HepG2 (cell line): ENCODE results near the gene CEP162. TPM values are rescaled to one million over a fixed set of nuclear protein-coding genes. Genes with fewer than 3 reads are reported as not detected.

ENCODE experiments used
- FOXP1 ChIP-seq, 2 experiments: fragments of 450-650 bp in 1 of 2; IDR thresholded peaks; 2 replicates each; pipeline ENCODE4 v1.6.1; 2017 to 2018; ENCODE audit warnings: antibody characterized with exemption in 1 of 2
- NPAS2 ChIP-seq: sonication (generic); formaldehyde crosslinking; IDR thresholded peaks from 2 replicates; pipeline ENCODE4 v1.8.0; 2022; ENCODE audit warnings: mild to moderate bottlenecking, missing genetic modification reagents, borderline replicate concordance
- PAXIP1 ChIP-seq: sonication (generic); formaldehyde crosslinking; conservative IDR thresholded peaks from 2 replicates; pipeline ENCODE4 v1.4.0; 2020; ENCODE audit warnings: mild to moderate bottlenecking, missing genetic modification reagents, moderate library complexity
- RFXANK ChIP-seq: IDR thresholded peaks from 2 replicates; pipeline ENCODE4 v1.6.1; 2016
- TCF7 ChIP-seq: sonication (generic); IDR thresholded peaks from 2 replicates; pipeline ENCODE4 v1.6.1; 2016; ENCODE audit warnings: antibody characterized with exemption, low read depth
- TSC22D2 ChIP-seq: sonication (generic); formaldehyde crosslinking; IDR thresholded peaks from 2 replicates; pipeline ENCODE4 v1.5.1; 2020; ENCODE audit warnings: missing genetic modification reagents, mild to moderate bottlenecking, borderline replicate concordance
- ZBTB7A ChIP-seq: sonication (generic); formaldehyde crosslinking; IDR thresholded peaks from 2 replicates; pipeline ENCODE4 v1.8.0; 2022; ENCODE audit warnings: mild to moderate bottlenecking, missing genetic modification reagents
- ZFY ChIP-seq: sonication (generic); formaldehyde crosslinking; IDR thresholded peaks from 2 replicates; pipeline ENCODE4 v1.4.0; 2020; ENCODE audit warnings: missing genetic modification reagents
- ZNF230 ChIP-seq: sonication (generic); formaldehyde crosslinking; IDR thresholded peaks from 2 replicates; pipeline ENCODE4 v1.4.0; 2020; ENCODE audit warnings: mild to moderate bottlenecking, missing genetic modification reagents
- ZNF292 ChIP-seq: sonication (generic); formaldehyde crosslinking; IDR thresholded peaks from 2 replicates; pipeline ENCODE4 v1.8.1; 2022; ENCODE audit warnings: mild to moderate bottlenecking, low read depth, missing genetic modification reagents, borderline replicate concordance
- ZNF414 ChIP-seq: sonication (generic); formaldehyde crosslinking; IDR thresholded peaks from 2 replicates; pipeline ENCODE4 v1.5.0; 2020; ENCODE audit warnings: missing genetic modification reagents
- ZNF558 ChIP-seq: sonication (generic); formaldehyde crosslinking; IDR thresholded peaks from 2 replicates; pipeline ENCODE4 v1.9.0; 2022; ENCODE audit warnings: mild to moderate bottlenecking, missing genetic modification reagents, borderline replicate concordance
- ZNF792 ChIP-seq: IDR thresholded peaks from 2 replicates; pipeline ENCODE4 v1.6.1; 2016
- polyA plus RNA-seq, 8 experiments: library from polyadenylated mRNA; depleted of rRNA in 3 of 8; stranded (reverse) in 7 of 8; unstranded in 1 of 8; fragments of >200 nt; fragmentation: Illumina TruSeq in 4 of 8; extraction: Trizol in 4 of 8; gene quantifications; 2 replicates each; pipeline versions ENCODE4 v1.2.1 to v1.2.3, GENCODE V29; 2011 to 2016; ENCODE audit warnings: low read depth in 4 of 8, missing spikeins in 1 of 8, mixed read lengths in 1 of 8; ENCODE audit not compliant: insufficient read depth in 1 of 8
- total RNA-seq, 5 experiments: library from RNA; depleted of rRNA; stranded (reverse); fragments of >200 nt; fragmentation: Illumina TruSeq; extraction: Trizol; gene quantifications; 2 replicates each; pipeline ENCODE4 v1.2.3, GENCODE V29; 2016; ENCODE audit warnings: low read depth in 1 of 5
- TF ChIP-seq, protein P1 (sequence below): sonication (generic); formaldehyde crosslinking; IDR thresholded peaks from 2 replicates; pipeline ENCODE4 v1.4.0; 2020; ENCODE audit warnings: missing genetic modification reagents, borderline replicate concordance
- TF ChIP-seq, protein P2 (sequence below): sonication (generic); formaldehyde crosslinking; IDR thresholded peaks from 2 replicates; pipeline ENCODE4 v1.4.0; 2020; ENCODE audit warnings: missing genetic modification reagents, low read depth, mild to moderate bottlenecking, borderline replicate concordance
- TF ChIP-seq, protein P3 (sequence below): sonication (generic); formaldehyde crosslinking; IDR thresholded peaks from 2 replicates; pipeline ENCODE4 v1.5.0; 2020; ENCODE audit warnings: missing genetic modification reagents
- TF ChIP-seq, protein P4 (sequence below): sonication (generic); formaldehyde crosslinking; IDR thresholded peaks from 2 replicates; pipeline ENCODE4 v1.8.0; 2022; ENCODE audit warnings: missing genetic modification reagents, mild to moderate bottlenecking, moderate library complexity, borderline replicate concordance

CEP162 gene
- total and polyA plus RNA-seq, 2 of the 13 experiments (the other 11 are each of a cell fraction or from before 2014, with no cell fraction given), result 0.50 to 7.9 TPM

DNA sequence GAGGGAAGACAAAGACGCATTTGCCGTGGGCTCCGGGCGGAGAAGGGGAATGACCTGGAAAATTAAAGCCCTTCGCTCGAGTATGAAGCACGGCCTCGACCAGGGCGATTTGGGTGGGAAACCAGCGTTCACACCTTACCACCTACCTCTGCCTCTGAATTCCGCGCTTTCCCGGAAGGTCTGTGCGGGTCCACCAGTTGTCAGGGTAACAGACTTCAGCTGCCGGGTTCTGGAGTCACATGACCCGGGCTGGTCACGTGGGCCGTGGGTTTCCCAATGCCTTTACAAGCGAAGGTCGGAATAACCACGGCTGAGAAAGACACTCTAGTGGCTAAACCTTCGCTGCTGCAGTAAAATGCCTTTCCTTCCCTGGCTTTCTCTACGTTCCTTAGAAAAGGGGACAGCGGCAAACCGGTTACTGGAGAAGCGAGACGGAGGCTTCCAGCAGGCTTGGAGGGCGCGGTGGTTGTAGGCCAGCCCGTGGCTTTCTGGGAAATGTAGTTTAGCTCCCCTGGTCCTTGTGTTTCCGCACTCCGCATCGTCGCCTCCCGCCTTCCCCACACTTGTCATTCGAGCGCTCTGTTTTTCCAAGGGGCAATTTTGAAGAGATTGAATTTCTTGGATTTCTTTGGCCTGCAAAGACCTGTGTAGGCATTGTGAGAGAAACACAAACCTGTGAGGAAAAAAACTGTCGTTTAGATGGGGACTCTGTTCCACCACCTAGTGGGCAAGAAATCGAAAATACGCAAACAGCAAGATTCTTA lies at the start of gene CEP162 (continued):
- TF ChIP-seq PAXIP1 (CRISPR knock-in tag) (0 out of 2 replicates have a peak, but pooled peaks have one; percentile 34), ZNF292 (0 out of 2 replicates have a peak, but pooled peaks have one; percentile 18), ZNF414 (CRISPR knock-in tag) (no peak), FOXP1 (IDR thresholded peaks at IDR 0.05) (no peak), FOXP1 (CRISPR knock-in tag; IDR thresholded peaks at IDR 0.05) (no peak), NPAS2 (CRISPR knock-in tag) (no peak), ZBTB7A (CRISPR knock-in tag) (no peak), ZFY (peak; percentile 96), ZNF230 (CRISPR knock-in tag) (0 out of 2 replicates have a peak, but pooled peaks have one; percentile 63), RFXANK (CRISPR knock-in tag) (no peak; the same call in 1 of the 2 replicates), ZNF792 (CRISPR knock-in tag) (no peak), TSC22D2 (no peak; the same call in 1 of the 2 replicates), ZNF558 (no peak), TCF7 (no peak)
- TF ChIP-seq, protein P1, sequence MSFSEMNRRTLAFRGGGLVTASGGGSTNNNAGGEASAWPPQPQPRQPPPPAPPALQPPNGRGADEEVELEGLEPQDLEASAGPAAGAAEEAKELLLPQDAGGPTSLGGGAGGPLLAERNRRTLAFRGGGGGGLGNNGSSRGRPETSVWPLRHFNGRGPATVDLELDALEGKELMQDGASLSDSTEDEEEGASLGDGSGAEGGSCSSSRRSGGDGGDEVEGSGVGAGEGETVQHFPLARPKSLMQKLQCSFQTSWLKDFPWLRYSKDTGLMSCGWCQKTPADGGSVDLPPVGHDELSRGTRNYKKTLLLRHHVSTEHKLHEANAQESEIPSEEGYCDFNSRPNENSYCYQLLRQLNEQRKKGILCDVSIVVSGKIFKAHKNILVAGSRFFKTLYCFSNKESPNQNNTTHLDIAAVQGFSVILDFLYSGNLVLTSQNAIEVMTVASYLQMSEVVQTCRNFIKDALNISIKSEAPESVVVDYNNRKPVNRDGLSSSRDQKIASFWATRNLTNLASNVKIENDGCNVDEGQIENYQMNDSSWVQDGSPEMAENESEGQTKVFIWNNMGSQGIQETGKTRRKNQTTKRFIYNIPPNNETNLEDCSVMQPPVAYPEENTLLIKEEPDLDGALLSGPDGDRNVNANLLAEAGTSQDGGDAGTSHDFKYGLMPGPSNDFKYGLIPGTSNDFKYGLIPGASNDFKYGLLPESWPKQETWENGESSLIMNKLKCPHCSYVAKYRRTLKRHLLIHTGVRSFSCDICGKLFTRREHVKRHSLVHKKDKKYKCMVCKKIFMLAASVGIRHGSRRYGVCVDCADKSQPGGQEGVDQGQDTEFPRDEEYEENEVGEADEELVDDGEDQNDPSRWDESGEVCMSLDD, result no peak
- TF ChIP-seq, protein P2, sequence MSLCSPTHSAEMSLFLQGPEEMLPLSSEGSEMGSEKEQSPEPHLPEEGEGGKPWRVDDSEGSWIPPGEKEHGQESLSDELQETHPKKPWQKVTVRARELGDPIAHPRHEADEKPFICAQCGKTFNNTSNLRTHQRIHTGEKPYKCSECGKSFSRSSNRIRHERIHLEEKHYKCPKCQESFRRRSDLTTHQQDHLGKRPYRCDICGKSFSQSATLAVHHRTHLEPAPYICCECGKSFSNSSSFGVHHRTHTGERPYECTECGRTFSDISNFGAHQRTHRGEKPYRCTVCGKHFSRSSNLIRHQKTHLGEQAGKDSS, result no peak; the same call in 1 of the 2 replicates
- TF ChIP-seq, protein P3, sequence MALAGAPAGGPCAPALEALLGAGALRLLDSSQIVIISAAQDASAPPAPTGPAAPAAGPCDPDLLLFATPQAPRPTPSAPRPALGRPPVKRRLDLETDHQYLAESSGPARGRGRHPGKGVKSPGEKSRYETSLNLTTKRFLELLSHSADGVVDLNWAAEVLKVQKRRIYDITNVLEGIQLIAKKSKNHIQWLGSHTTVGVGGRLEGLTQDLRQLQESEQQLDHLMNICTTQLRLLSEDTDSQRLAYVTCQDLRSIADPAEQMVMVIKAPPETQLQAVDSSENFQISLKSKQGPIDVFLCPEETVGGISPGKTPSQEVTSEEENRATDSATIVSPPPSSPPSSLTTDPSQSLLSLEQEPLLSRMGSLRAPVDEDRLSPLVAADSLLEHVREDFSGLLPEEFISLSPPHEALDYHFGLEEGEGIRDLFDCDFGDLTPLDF (CRISPR knock-in tag), result peak; percentile 73; the same call in 1 of the 2 replicates
- TF ChIP-seq, protein P4, sequence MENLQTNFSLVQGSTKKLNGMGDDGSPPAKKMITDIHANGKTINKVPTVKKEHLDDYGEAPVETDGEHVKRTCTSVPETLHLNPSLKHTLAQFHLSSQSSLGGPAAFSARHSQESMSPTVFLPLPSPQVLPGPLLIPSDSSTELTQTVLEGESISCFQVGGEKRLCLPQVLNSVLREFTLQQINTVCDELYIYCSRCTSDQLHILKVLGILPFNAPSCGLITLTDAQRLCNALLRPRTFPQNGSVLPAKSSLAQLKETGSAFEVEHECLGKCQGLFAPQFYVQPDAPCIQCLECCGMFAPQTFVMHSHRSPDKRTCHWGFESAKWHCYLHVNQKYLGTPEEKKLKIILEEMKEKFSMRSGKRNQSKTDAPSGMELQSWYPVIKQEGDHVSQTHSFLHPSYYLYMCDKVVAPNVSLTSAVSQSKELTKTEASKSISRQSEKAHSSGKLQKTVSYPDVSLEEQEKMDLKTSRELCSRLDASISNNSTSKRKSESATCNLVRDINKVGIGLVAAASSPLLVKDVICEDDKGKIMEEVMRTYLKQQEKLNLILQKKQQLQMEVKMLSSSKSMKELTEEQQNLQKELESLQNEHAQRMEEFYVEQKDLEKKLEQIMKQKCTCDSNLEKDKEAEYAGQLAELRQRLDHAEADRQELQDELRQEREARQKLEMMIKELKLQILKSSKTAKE, result no peak
